PC-3 (cell line): ENCODE measurements around the gene ANAPC2. TPM values are rescaled to one million over a fixed set of nuclear protein-coding genes. Genes with fewer than 3 reads are reported as not detected.

Source experiments
- ATAC-seq: fragments of 200-7000 bp; cut with Tn5 transposase; 2 replicates; pipeline ENCODE4 v1.9.1; 2020; ENCODE audit warnings: mild to moderate bottlenecking, moderate library complexity
- BruUV-seq: library from RNA; stranded (reverse); fragments of 400-500 nt; replicated peaks from 2 replicates; lab custom pipeline; 2021; lab: Mats Ljungman, UMichigan
- CTCF ChIA-PET: fragments of 300-600 bp; sonication (Branson Sonifier 250); formaldehyde crosslinking; loops from one replicate; lab custom pipeline; 2022; ENCODE audit warnings: antibody characterized with exemption; lab: Charles Lee
- POLR2A ChIA-PET: fragments of 300-600 bp; sonication (Branson Sonifier 250); formaldehyde crosslinking; loops from one replicate; lab custom pipeline; 2022; ENCODE audit warnings: antibody characterized with exemption; ENCODE audit not compliant: unreplicated experiment; lab: Charles Lee
- DNase-seq: peaks from one replicate; pipeline ENCODE4 v3.0.0-alpha.2; 2015
- H2AFZ ChIP-seq: fragments of 300-600 bp; sonication (generic); 2 replicates; pipeline ENCODE4 v1.6.0; 2016; ENCODE audit warnings: antibody characterized with exemption, low read length
- H3F3A ChIP-seq: fragments of 300-600 bp; sonication (generic); one replicate; pipeline ENCODE4 v1.6.0; 2017; ENCODE audit warnings: antibody characterized with exemption, low read length, control low read depth, mild to moderate bottlenecking; ENCODE audit not compliant: unreplicated experiment
- H3K27ac ChIP-seq: fragments of 300-600 bp; sonication (generic); 2 replicates; pipeline ENCODE4 v1.5.1; 2016; ENCODE audit warnings: mild to moderate bottlenecking, low read length
- H3K27me3 ChIP-seq: fragments of 300-600 bp; sonication (generic); 2 replicates; pipeline ENCODE4 v1.6.1; 2016; ENCODE audit warnings: low read length, mixed read lengths
- H3K36me3 ChIP-seq: fragments of 300-600 bp; sonication (generic); 2 replicates; pipeline ENCODE4 v1.6.1; 2016; ENCODE audit warnings: low read depth, mixed run types, low read length, mixed read lengths
- H3K4me1 ChIP-seq: fragments of 300-600 bp; sonication (generic); 2 replicates; pipeline ENCODE4 v1.5.1; 2016; ENCODE audit warnings: low read length; ENCODE audit not compliant: insufficient read depth
- H3K4me2 ChIP-seq: fragments of 300-600 bp; sonication (generic); 2 replicates; pipeline ENCODE4 v1.6.0; 2016; ENCODE audit warnings: low read length
- H3K4me3 ChIP-seq: fragments of 300-600 bp; sonication (generic); 2 replicates; pipeline ENCODE4 v1.5.1; 2016; ENCODE audit warnings: mild to moderate bottlenecking, low read length, mixed read lengths
- H3K79me2 ChIP-seq: fragments of 300-600 bp; sonication (generic); 2 replicates; pipeline ENCODE4 v1.6.1; 2017; ENCODE audit warnings: low read length, mixed read lengths
- H3K9ac ChIP-seq: fragments of 300-600 bp; sonication (generic); 2 replicates; pipeline ENCODE4 v1.6.0; 2016; ENCODE audit warnings: mild to moderate bottlenecking, low read length
- H3K9me2 ChIP-seq: fragments of 300-600 bp; sonication (generic); replicated peaks from 2 replicates; pipeline ENCODE4 v1.6.1; 2016; ENCODE audit warnings: mixed run types, low read length, mixed read lengths
- H3K9me3 ChIP-seq: fragments of 300-600 bp; sonication (generic); 2 replicates; pipeline ENCODE4 v1.6.1; 2016; ENCODE audit warnings: low read length, mixed read lengths
- H4K20me1 ChIP-seq: fragments of 300-600 bp; sonication (generic); 2 replicates; pipeline ENCODE4 v1.6.1; 2016; ENCODE audit warnings: low read length, mixed read lengths
- CTCF ChIP-seq: fragments of 300-600 bp; sonication (generic); conservative IDR thresholded peaks from 2 replicates; pipeline ENCODE4 v1.5.1; 2017; ENCODE audit warnings: antibody characterized with exemption, low read depth, mild to moderate bottlenecking, low read length
- EZH2 ChIP-seq: fragments of 300-600 bp; sonication (generic); IDR thresholded peaks from one replicate; pipeline ENCODE4 v1.6.1; 2017; ENCODE audit warnings: antibody characterized with exemption, mild to moderate bottlenecking, low read length; ENCODE audit not compliant: unreplicated experiment
- EZH2phosphoT487 ChIP-seq: fragments of 300-600 bp; sonication (generic); IDR thresholded peaks from 2 replicates; pipeline ENCODE4 v1.6.1; 2018; ENCODE audit warnings: mild to moderate bottlenecking, antibody characterized with exemption, low read length, borderline replicate concordance
- intact Hi-C: fragments of 100-400 bp; cut with micrococcal nuclease; formaldehyde crosslinking; loops from 2 replicates; pipeline ENCODE4 v1.9.0; 2023
- total RNA-seq: library from RNA; depleted of rRNA; stranded (reverse); fragments of >200 nt; gene quantifications from 2 replicates; pipeline ENCODE4 v1.2.3, GENCODE V29; 2014

Gene ANAPC2
- total RNA-seq, 1 experiment from 2014 or later: 21.6 TPM

- Histone ChIP-seq H3K9ac (no peak overlapping the region), H4K20me1 (no peaks in the 10 kb centered on the region), H3K4me2 (no peak overlapping the region), H3K4me3 (no peak overlapping the region), H3K36me3 (no peaks in the 10 kb centered on the region), H3K4me1 (peaks cover 46% of the 10 kb centered on the region), H3K9me3 (no peaks in the 10 kb centered on the region), H3F3A (peaks cover 2% of the 10 kb centered on the region), H3K9me2 (no peaks in the 10 kb centered on the region), H3K27me3 (no peaks in the 10 kb centered on the region), H2AFZ (no peak overlapping the region), H3K27ac (no peak overlapping the region), H3K79me2 (peaks cover 19% of the 10 kb centered on the region)
- ChIA-PET POLR2A (no interaction called here), CTCF (no interaction called here)
- intact Hi-C loops: no loop called here
- TF ChIP-seq CTCF (no peak), EZH2 (no peak), EZH2phosphoT487 (no peak)
- BruUV-seq: no TSS peak
- DNase-seq: no peak
- no peak for ATAC-seq
These were observed 32.7 kb upstream of the ANAPC2 start for GRCh38 chr9:137221095-137221505.

- no peak for TF ChIP-seq EZH2
- TF ChIP-seq EZH2phosphoT487: no peak
- TF ChIP-seq CTCF: no peak
- Histone ChIP-seq H3K9me2 (no peaks in the 10 kb centered on the region), H3K9ac (no peak overlapping the region), H3K27me3 (no peaks in the 10 kb centered on the region), H3K4me2 (no peak overlapping the region), H3F3A (peaks cover 2% of the 10 kb centered on the region), H4K20me1 (no peaks in the 10 kb centered on the region), H3K9me3 (no peaks in the 10 kb centered on the region), H3K4me3 (no peak overlapping the region), H3K36me3 (no peaks in the 10 kb centered on the region), H3K79me2 (peaks cover 14% of the 10 kb centered on the region), H3K4me1 (peaks cover 40% of the 10 kb centered on the region), H3K27ac (no peak overlapping the region), H2AFZ (no peak overlapping the region)
- DNase-seq: no peak
- intact Hi-C loops: no loop called here
- no peak for ATAC-seq
- TSS peak; percentile 20 for BruUV-seq
- CTCF ChIA-PET: no interaction called here
- POLR2A ChIA-PET: no interaction called here
These were observed 32.1 kb upstream of the ANAPC2 start for GRCh38 chr9:137220317-137221094.

- POLR2A ChIA-PET: interaction anchor here (0.6 kb wide), 1 partner anchor 133 kb away, joined by 4 read pairs; the partner anchor contains the start of gene MAN1B1
- CTCF ChIA-PET: no interaction called here
- H3K27me3 ChIP-seq: no peaks in the 10 kb centered on the region
- BruUV-seq: no TSS peak
- H4K20me1 ChIP-seq: no peaks in the 10 kb centered on the region
- no peak overlapping the region for H3K4me2 ChIP-seq
- H3K9ac ChIP-seq: no peak overlapping the region
- peaks cover 2% of the 10 kb centered on the region for H3F3A ChIP-seq
- H3K9me3 ChIP-seq: no peaks in the 10 kb centered on the region
- no peak overlapping the region for H3K27ac ChIP-seq
- H3K79me2 ChIP-seq: peaks cover 8% of the 10 kb centered on the region; the same call in 1 of the 2 replicates
- intact Hi-C loops: no loop called here
- DNase-seq (no peak), ATAC-seq (no peak)
- no peak overlapping the region for H2AFZ ChIP-seq
- H3K4me1 ChIP-seq: peaks cover 33% of the 10 kb centered on the region
- no peaks in the 10 kb centered on the region for H3K36me3 ChIP-seq
- H3K4me3 ChIP-seq: no peak overlapping the region
- no peak for TF ChIP-seq EZH2phosphoT487
- no peak for TF ChIP-seq EZH2
- no peak for TF ChIP-seq CTCF
- H3K9me2 ChIP-seq: no peaks in the 10 kb centered on the region
These were observed 31.5 kb upstream of the ANAPC2 start for GRCh38 chr9:137219757-137220316.
